ENCODE measurements around the gene ABHD1.
"Not testable (repeated sequence)": the region's sequence is repeated elsewhere in the genome, so short reads cannot be mapped to it uniquely, and the experiment has no call there.

Gene ABHD1

GRCh38 chr2:27109083-27109482 lies 14.5 kb upstream of the ABHD1 start:
- no peak for DNase-seq (ENCODE audit: low spot score)

- DNase-seq (ENCODE audit: low spot score): not testable (repeated sequence)
Measured at GRCh38 chr2:27110603-27111352, 12.8 kb upstream of the ABHD1 start.

GRCh38 chr2:27111392-27112078 lies 12.1 kb upstream of the ABHD1 start:
- not testable (repeated sequence) for DNase-seq (ENCODE audit: low spot score)

GRCh38 chr2:27115519-27115918 lies 8.1 kb upstream of the ABHD1 start:
- DNase-seq (ENCODE audit: low spot score): no peak

- no peak for DNase-seq (ENCODE audit: low spot score)
Measured at GRCh38 chr2:27117995-27118524, 5.6 kb upstream of the ABHD1 start.

GRCh38 chr2:27118525-27119329 lies 4.9 kb upstream of the ABHD1 start, which contains the start of gene CGREF1:
TSS of gene CGREF1 (minus strand) at chr2:27119128. CDS start at chr2:27104366, 14,762 bp downstream.
- peak; percentile 19 for DNase-seq (ENCODE audit: low spot score)

- DNase-seq (ENCODE audit: low spot score): not testable (repeated sequence)
Measured at GRCh38 chr2:27119330-27119670, 4.3 kb upstream of the ABHD1 start.

- DNase-seq (ENCODE audit: low spot score): no peak
Measured at GRCh38 chr2:27121906-27122305, 1.7 kb upstream of the ABHD1 start.

GRCh38 chr2:27122791-27123190 lies 824 bp upstream of the ABHD1 start:
- DNase-seq (ENCODE audit: low spot score): no peak

- no peak for DNase-seq (ENCODE audit: low spot score)
Measured at GRCh38 chr2:27125104-27125503, 1.5 kb downstream of the ABHD1 start.

GRCh38 chr2:27126252-27126710 lies 2.7 kb downstream of the ABHD1 start:
- no peak for DNase-seq (ENCODE audit: low spot score)

- no peak for DNase-seq (ENCODE audit: low spot score)
Measured at GRCh38 chr2:27127883-27128667, 4.5 kb downstream of the ABHD1 start.

GRCh38 chr2:27128668-27129571 lies 5.3 kb downstream of the ABHD1 start:
- no peak for DNase-seq (ENCODE audit: low spot score)

GRCh38 chr2:27130396-27130795 lies 6.8 kb downstream of the ABHD1 start:
- DNase-seq (ENCODE audit: low spot score): no peak

- no peak for DNase-seq (ENCODE audit: low spot score)
Measured at GRCh38 chr2:27131429-27131828, 7.8 kb downstream of the ABHD1 start.

GRCh38 chr2:27133195-27133875 lies 9.7 kb downstream of the ABHD1 start:
- DNase-seq (ENCODE audit: low spot score): no peak

GRCh38 chr2:27133905-27134780 lies 10.5 kb downstream of the ABHD1 start, which contains the start of gene PREB:
TSS of gene PREB (minus strand) at chr2:27134636. CDS start at chr2:27134421, 215 bp downstream.
- peak; percentile 98 for DNase-seq (ENCODE audit: low spot score)

GRCh38 chr2:27134781-27135477 lies 11.3 kb downstream of the ABHD1 start:
- no peak for DNase-seq (ENCODE audit: low spot score)

Data from germinal center (tissue), 1 donor.